Uterus (tissue), 2 donors: ENCODE measurements around the gene COQ8B.

ENCODE experiments used
- CTCF ChIP-seq, 4 experiments: fragments of 200-600 bp in 2 of 4; fragments of 450-650 bp in 2 of 4; sonication (generic) in 2 of 4; IDR thresholded peaks; one replicate each; pipeline ENCODE4 v1.5.1; 2016 to 2019; ENCODE audit warnings: antibody characterized with exemption in 4 of 4, mild to moderate bottlenecking in 2 of 4, moderate library complexity in 1 of 4
- POLR2A ChIP-seq, 2 donors: fragments of 450-650 bp; IDR thresholded peaks; one replicate each; pipeline ENCODE4 v1.6.1; 2016; ENCODE audit warnings: antibody characterized with exemption in 2 of 2, mild to moderate bottlenecking in 1 of 2, moderate library complexity in 1 of 2

GRCh38 chr19:40700083-40700482 is 16.6 kb downstream of the COQ8B start:
- no peak for TF ChIP-seq CTCF (IDR thresholded peaks at IDR 0.05)
- TF ChIP-seq POLR2A (IDR thresholded peaks at IDR 0.05), result no peak
